Measurements from ENCODE around the gene GABRB1.

DNA sequence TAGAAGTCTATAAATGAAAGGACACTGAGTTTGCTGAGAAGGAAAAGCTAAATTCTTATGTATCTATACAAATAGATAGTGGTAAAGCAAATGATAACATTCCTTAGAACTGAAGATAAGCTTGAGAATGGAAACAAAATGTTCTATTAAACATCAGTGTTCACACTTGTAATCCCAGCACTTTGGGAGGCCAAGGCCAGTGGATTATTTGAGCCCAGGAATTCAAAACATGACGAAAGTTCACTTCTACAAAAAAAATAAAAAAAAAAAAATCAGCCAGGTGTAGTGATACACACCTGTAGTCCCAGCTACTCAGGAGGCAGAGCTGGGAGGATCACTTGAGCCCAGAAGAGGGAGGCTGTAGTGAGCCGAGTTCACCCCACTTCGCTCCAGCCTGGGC lies 232.4 kb downstream of the GABRB1 start:
- no peak for TF ChIP-seq EZH2 (IDR thresholded peaks at IDR 0.05; ENCODE audit: borderline replicate concordance, low read depth, low read length, severe bottlenecking)
- no peak for TF ChIP-seq POLR2A (IDR thresholded peaks at IDR 0.05; ENCODE audit: low read depth, low read length)
- TF ChIP-seq CTCF (IDR thresholded peaks at IDR 0.05; ENCODE audit: extremely low read depth in 1 of 2, insufficient read depth in 1 of 2, low read depth in 1 of 2, low read length in 2 of 2) = no peak
- TF ChIP-seq FOS (IDR thresholded peaks at IDR 0.05; ENCODE audit: borderline replicate concordance, insufficient read depth, low read length) = no peak
- TF ChIP-seq MYC (IDR thresholded peaks at IDR 0.05; ENCODE audit: low read depth, low read length) = no peak

Data from endothelial cell of umbilical vein (primary cell).